Astrocyte (in vitro differentiated cells and primary cell): ENCODE data around the gene EFNB2. TPM values are rescaled to one million over a fixed set of nuclear protein-coding genes. Genes with fewer than 3 reads are reported as not detected.

Source experiments
- DNase-seq: peaks from one replicate; pipeline ENCODE4 v3.0.0-alpha.2; 2010; ENCODE audit warnings: low read depth
- FAIRE-seq: peaks from 2 replicates; lab custom pipeline; 2011; peaks lifted over from hg19 to GRCh38; lab: Jason Lieb, UNC
- H2AFZ ChIP-seq: 2 replicates; pipeline ENCODE4 v1.6.0; 2012; ENCODE audit warnings: low read depth, low read length, inconsistent platforms
- H3K27ac ChIP-seq: 2 replicates; pipeline ENCODE4 v1.5.1; 2011; ENCODE audit warnings: low read depth, low read length, inconsistent platforms
- H3K27me3 ChIP-seq: 2 replicates; pipeline ENCODE4 v1.6.0; 2011; ENCODE audit warnings: low read length, inconsistent platforms; ENCODE audit not compliant: insufficient read depth
- H3K36me3 ChIP-seq: 2 replicates; pipeline ENCODE4 v1.5.1; 2011; ENCODE audit warnings: low read length, inconsistent platforms; ENCODE audit not compliant: insufficient read depth
- H3K4me1 ChIP-seq: 2 replicates; pipeline ENCODE4 v1.5.1; 2011; ENCODE audit warnings: low read length, inconsistent platforms; ENCODE audit not compliant: insufficient read depth
- H3K4me2 ChIP-seq: 2 replicates; pipeline ENCODE4 v1.6.0; 2012; ENCODE audit warnings: low read length, inconsistent platforms
- H3K4me3 ChIP-seq: 2 replicates; pipeline ENCODE4 v1.5.1; 2011; ENCODE audit warnings: low read depth, mild to moderate bottlenecking, low read length, inconsistent platforms; ENCODE audit not compliant: insufficient read depth
- H3K79me2 ChIP-seq: 2 replicates; pipeline ENCODE4 v1.6.0; 2012; ENCODE audit warnings: mild to moderate bottlenecking, low read length, inconsistent platforms; ENCODE audit not compliant: insufficient read depth
- H3K9ac ChIP-seq: 2 replicates; pipeline ENCODE4 v1.6.0; 2012; ENCODE audit warnings: mild to moderate bottlenecking, low read length, inconsistent platforms
- H3K9me3 ChIP-seq: 2 replicates; pipeline ENCODE4 v1.5.1; 2012; ENCODE audit warnings: low read depth, mild to moderate bottlenecking, low read length, inconsistent platforms; ENCODE audit not compliant: insufficient read depth
- H4K20me1 ChIP-seq: 2 replicates; pipeline ENCODE4 v1.6.0; 2012; ENCODE audit warnings: low read length, inconsistent platforms; ENCODE audit not compliant: insufficient read depth
- H3K27ac Mint-ChIP-seq: one replicate; pipeline ENCODE4 v1.8.0; 2021; ENCODE audit warnings: mild to moderate bottlenecking, mixed read lengths; ENCODE audit not compliant: unreplicated experiment
- H3K27me3 Mint-ChIP-seq: one replicate; pipeline ENCODE4 v1.8.0; 2021; ENCODE audit warnings: low read depth, mixed read lengths; ENCODE audit not compliant: unreplicated experiment
- H3K36me3 Mint-ChIP-seq: one replicate; pipeline ENCODE4 v1.8.0; 2021; ENCODE audit warnings: low read depth, mixed read lengths; ENCODE audit not compliant: unreplicated experiment
- H3K4me1 Mint-ChIP-seq: one replicate; pipeline ENCODE4 v1.8.0; 2021; ENCODE audit warnings: low read depth, mixed read lengths; ENCODE audit not compliant: unreplicated experiment
- H3K4me3 Mint-ChIP-seq: one replicate; pipeline ENCODE4 v1.8.0; 2021; ENCODE audit warnings: mild to moderate bottlenecking, moderate library complexity, mixed read lengths; ENCODE audit not compliant: unreplicated experiment
- H3K9me3 Mint-ChIP-seq: one replicate; pipeline ENCODE4 v1.8.0; 2021; ENCODE audit warnings: mild to moderate bottlenecking, mixed read lengths; ENCODE audit not compliant: unreplicated experiment
- EZH2 ChIP-seq: IDR thresholded peaks from 2 replicates; pipeline ENCODE4 v1.6.1; 2012; ENCODE audit warnings: mild to moderate bottlenecking, low read length, inconsistent platforms; ENCODE audit not compliant: insufficient read depth
- total RNA-seq: library from RNA; stranded (reverse); gene quantifications from 2 replicates; pipeline ENCODE4 v1.2.1, GENCODE V29; 2021
- TF ChIP-seq, protein P1 (sequence below): IDR thresholded peaks from 2 replicates; pipeline ENCODE4 v1.5.1; 2011; ENCODE audit warnings: low read depth, mild to moderate bottlenecking, inconsistent platforms, low read length, moderate library complexity; ENCODE audit not compliant: insufficient read depth

Gene EFNB2
- total RNA-seq, 1 donor from 2014 or later, result 93.2 TPM

DNA sequence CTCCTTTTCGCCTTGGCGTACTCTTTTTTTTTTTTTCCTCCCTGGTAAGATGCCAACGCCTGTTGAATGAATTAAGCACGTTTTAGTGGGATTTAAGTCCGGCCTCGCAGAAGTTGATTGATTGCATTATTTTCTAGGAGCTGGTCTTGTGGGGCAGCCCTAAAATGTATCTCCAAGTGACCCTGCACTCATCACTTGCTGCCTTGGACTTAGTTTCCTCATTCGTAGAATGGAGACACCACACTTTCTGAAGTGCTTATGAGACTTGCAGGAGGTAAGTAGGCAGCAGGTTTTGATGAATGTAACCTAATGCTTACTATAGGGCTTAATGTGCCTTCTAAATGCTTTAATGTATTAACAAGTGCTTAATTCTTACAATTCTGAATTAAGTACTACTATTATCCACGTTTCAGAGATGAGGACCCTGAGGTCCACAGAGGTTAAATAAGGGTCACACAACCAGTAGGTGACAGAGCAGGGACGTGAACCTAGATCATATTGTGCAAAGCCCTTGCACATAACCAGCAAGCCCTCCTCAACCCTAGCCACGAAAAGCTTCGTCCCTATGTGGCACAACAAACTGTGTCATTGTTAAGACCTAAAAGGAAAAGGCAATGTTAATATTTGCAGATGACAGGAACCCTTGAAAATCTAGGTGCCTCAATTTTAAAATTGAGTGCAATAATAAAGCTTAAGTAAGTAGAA lies 33.0 kb upstream of the EFNB2 start:
- TF ChIP-seq EZH2, result no peak
- TF ChIP-seq, protein P1, sequence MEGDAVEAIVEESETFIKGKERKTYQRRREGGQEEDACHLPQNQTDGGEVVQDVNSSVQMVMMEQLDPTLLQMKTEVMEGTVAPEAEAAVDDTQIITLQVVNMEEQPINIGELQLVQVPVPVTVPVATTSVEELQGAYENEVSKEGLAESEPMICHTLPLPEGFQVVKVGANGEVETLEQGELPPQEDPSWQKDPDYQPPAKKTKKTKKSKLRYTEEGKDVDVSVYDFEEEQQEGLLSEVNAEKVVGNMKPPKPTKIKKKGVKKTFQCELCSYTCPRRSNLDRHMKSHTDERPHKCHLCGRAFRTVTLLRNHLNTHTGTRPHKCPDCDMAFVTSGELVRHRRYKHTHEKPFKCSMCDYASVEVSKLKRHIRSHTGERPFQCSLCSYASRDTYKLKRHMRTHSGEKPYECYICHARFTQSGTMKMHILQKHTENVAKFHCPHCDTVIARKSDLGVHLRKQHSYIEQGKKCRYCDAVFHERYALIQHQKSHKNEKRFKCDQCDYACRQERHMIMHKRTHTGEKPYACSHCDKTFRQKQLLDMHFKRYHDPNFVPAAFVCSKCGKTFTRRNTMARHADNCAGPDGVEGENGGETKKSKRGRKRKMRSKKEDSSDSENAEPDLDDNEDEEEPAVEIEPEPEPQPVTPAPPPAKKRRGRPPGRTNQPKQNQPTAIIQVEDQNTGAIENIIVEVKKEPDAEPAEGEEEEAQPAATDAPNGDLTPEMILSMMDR, result no peak
- peaks cover 11% of the 10 kb centered on the region for H3K4me1 ChIP-seq
- H3K4me2 ChIP-seq, result peak overlapping the region; percentile 94
- H4K20me1 ChIP-seq, result peaks cover 37% of the 10 kb centered on the region
- no peaks in the 10 kb centered on the region for H3K9me3 ChIP-seq
- FAIRE-seq, result no peak
- peaks cover 18% of the 10 kb centered on the region for H3K4me1 Mint-ChIP-seq
- peak overlapping the region; percentile 98 for H3K4me3 Mint-ChIP-seq
- H3K9me3 Mint-ChIP-seq, result no peaks in the 10 kb centered on the region
- no peak for DNase-seq
- peak overlapping the region; percentile 73 for H2AFZ ChIP-seq
- H3K27ac Mint-ChIP-seq, result peak overlapping the region; percentile 83
- H3K36me3 ChIP-seq, result no peaks in the 10 kb centered on the region
- no peaks in the 10 kb centered on the region for H3K27me3 Mint-ChIP-seq
- no peak overlapping the region for H3K27ac ChIP-seq
- peaks cover 1% of the 10 kb centered on the region for H3K36me3 Mint-ChIP-seq
- peak overlapping the region; percentile 91 for H3K4me3 ChIP-seq
- H3K9ac ChIP-seq, result peak overlapping the region; percentile 97
- no peaks in the 10 kb centered on the region for H3K27me3 ChIP-seq
- peaks cover 46% of the 10 kb centered on the region for H3K79me2 ChIP-seq

DNA sequence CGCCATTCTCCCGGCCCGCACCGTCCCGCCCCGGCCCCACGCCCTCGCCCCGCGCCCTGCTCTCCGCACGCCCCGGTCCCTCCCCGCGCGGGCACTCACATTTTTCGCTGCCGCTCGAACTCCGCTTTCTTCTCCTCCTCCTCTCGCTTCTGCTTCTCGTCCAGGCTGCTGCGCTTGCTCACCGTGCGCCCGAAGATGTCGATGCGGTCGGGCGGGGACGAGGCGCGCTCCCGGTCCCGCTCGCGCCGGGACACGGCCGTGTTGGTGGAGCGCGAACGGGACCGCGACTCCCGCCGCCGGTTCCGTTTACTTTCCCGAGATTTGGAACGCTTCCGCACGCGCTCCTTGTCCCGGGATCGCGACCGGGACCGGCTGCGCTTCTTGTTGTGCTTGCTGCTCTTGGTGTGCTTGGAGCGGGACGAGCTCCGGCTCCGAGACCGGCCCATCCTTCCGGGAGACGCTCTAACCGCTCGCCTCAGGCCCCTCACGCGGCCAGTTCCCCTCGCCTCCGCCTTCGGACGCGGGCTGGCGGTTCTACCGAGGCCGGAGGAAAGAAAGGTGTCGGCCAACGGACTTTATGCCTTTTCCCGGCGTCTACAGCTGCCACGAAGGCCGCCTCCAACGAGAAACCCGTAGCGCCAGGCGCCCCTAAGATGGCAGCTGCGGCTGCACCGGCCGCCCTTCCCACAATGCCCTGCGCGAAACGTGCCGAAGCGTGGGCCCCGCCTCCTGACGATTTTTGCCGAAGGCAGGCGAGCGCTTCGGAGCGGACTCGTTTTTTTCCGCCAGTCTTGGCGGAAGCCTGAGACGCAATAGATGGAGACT lies 32.2 kb upstream of the EFNB2 start, which contains the start of gene ARGLU1:
Gene ARGLU1, minus strand, starts transcription at position 664 of the 825 bp plus-strand sequence. Its CDS starts 218 bp downstream, at position 446.
- no peaks in the 10 kb centered on the region for H3K9me3 Mint-ChIP-seq
- TF ChIP-seq EZH2, result no peak
- TF ChIP-seq, protein P1, result no peak
- Histone ChIP-seq H3K4me1 (peaks cover 11% of the 10 kb centered on the region), H3K9ac (peak within 1 kb of the TSS; percentile 97), H3K4me3 (peak within 1 kb of the TSS; percentile 91), H3K27me3 (no peaks in the 10 kb centered on the region), H3K27ac (peak within 1 kb of the TSS; percentile 95), H3K36me3 (no peaks in the 10 kb centered on the region), H3K4me2 (peak within 1 kb of the TSS; percentile 94), H2AFZ (peak within 1 kb of the TSS; percentile 89), H3K9me3 (no peaks in the 10 kb centered on the region), H4K20me1 (peaks cover 44% of the 10 kb centered on the region), H3K79me2 (peaks cover 53% of the 10 kb centered on the region)
- peaks cover 20% of the 10 kb centered on the region for H3K4me1 Mint-ChIP-seq
- FAIRE-seq (no peak), DNase-seq (peak; percentile 75)
- no peaks in the 10 kb centered on the region for H3K27me3 Mint-ChIP-seq
- H3K36me3 Mint-ChIP-seq, result peaks cover 1% of the 10 kb centered on the region
- H3K4me3 Mint-ChIP-seq, result peak within 1 kb of the TSS; percentile 98
- peak within 1 kb of the TSS; percentile 83 for H3K27ac Mint-ChIP-seq
